Endothelial cell of hepatic sinusoid (primary cell): Measurements from ENCODE around the gene KRTAP2-1.
"Not testable (repeated sequence)": the region's sequence is repeated elsewhere in the genome, so short reads cannot be mapped to it uniquely, and the experiment has no call there.

Source experiments
- in situ Hi-C: cut with HindIII; loops from 2 replicates; pipeline ENCODE4 v1.10.0; 2017; ENCODE audit warnings: low sequenced_read_pairs

Gene KRTAP2-1

DNA sequence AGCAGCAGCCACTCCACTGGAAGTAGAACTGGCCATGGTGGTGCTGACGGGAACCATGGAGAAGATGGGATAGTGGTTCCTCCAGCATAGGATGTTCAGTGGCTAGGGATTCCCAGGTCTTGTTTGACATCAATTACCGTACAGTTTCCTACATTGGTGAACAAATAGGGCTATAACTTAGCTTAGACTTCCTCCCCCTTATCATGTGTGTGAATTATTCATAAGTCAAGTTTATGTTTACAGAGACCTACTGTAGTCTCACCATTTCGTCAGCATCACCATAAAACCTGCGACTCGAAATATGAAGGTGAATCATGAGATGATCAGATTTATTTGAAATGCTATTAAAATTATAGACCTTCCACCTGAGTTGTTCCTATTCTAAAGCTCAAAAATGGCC is 11.6 kb upstream of the KRTAP2-1 start:
- in situ Hi-C loops = no loop called here

DNA sequence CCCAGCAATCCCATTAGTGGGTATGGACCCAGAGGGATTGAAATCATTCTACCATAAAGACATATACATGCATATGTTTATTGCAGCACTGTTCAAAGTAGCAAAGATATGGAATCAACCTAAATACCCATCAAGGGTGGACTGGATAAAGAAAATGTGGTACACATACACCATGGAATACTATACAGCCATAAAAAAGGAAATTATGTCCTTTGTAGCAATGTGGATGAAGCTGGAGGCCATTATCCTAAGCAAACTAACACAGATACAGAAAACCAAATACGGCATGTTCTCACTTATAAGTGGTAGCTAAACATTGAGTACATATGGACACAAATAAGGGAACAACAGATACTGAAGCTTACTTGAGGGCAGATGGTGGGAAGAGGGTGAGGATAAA is 10.4 kb upstream of the KRTAP2-1 start:
- in situ Hi-C loops = no loop called here

- in situ Hi-C loops = not testable (repeated sequence)
These were observed 8.0 kb upstream of the KRTAP2-1 start, which contains the start of gene KRTAP2-2 for GRCh38 chr17:41055130-41055529. Gene KRTAP2-2, minus strand, starts transcription at chr17:41055230. Its CDS starts 19 bp downstream, at chr17:41055211.

DNA sequence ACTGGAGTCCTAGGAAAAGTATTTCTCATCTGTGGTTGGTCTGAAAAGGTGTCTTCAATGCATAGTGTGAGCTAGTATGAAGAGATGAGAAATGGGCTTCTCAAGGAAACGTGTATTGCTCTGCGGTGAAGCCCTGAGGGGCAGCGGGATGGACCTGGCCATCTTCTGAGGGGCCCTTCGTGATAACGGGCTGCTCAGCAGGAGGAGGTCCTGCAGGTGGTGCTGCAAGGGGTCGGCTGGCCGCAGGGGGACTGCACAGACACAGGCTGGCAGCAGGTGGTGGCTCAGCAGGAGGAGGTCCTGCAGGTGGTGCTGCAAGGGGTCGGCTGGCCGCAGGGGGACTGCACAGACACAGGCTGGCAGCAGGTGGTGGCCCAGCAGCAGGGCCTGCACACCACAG is 7.4 kb upstream of the KRTAP2-1 start:
- in situ Hi-C loops = not testable (repeated sequence)

GRCh38 chr17:41054025-41054424 is 6.9 kb upstream of the KRTAP2-1 start:
- in situ Hi-C loops = no loop called here

DNA sequence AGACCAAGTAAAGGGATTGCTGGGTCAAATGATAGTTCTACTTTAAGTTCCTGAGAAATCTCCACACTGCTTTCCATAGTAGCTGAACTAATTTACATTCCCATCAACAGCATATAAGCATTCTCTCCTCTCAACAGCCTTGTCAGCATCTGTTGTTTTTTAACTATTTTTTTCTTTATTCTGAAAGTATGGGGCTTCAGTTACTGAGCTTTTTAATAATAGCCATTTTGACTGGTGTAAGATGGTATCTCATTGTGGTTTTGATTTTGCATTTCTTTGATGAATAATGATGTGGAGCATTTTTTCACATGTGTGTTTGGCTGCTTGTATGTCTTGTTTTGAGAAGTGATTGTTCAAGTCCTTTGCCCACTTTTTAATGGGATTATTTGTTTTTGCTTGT is 5.5 kb upstream of the KRTAP2-1 start:
- in situ Hi-C loops = no loop called here

DNA sequence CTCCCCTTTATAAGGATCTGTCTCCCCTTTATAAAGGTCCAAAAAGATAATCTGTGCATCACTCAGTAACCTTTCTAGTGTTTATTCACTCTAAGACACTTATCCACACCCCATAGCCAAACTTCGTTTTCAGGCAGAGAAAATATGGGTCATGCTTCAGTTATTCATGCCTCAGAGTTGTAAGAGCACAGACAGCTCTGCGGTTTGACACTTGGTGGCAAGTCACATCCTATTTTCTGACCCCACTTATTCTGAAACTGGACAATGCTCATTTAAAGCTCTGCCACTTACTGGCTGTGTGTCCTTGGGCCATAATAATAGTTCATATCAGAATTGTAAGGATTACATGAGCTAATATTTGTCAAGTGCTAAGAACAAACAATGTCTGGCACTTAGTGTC is 2.0 kb upstream of the KRTAP2-1 start:
- in situ Hi-C loops = no loop called here

DNA sequence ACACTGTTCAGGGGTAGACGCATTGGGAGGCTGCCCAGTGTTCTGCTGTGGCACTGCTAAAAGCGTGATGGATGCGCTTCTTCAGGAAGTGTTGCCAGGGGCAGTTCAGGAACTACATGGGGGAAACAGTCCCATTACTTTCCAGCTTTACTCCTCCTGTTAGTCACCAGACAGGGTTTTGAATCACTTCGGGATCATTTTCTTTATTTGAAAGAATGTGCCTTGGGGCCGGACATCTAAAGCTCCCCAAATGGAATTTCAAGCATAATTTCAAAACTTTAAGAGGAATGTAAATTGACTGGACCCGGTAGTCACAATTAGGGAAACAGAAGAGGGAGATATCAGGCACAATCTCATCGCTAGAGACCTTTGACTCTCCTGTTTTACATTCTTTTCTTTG is 1.3 kb upstream of the KRTAP2-1 start:
- in situ Hi-C loops = no loop called here

DNA sequence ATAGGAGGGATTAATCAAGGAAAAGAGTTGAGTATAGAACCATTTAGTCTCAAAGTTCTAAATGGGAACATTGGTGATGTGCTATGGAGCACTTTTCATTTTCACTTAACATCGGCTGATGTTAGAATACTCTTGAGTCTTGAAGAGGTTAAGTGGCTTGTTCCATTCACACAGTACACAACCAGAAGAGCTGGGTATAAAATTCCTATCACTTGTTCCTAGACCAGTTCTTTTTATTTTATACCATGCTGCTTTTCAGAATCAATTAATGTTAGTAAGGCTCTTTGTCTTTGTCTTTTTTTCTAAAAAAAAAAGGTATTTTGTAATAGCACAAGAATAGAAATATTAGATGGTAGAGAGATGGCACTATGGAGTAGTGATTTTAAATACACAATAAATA is 4.2 kb downstream of the KRTAP2-1 start:
- in situ Hi-C loops = no loop called here

- in situ Hi-C loops = not testable (repeated sequence)
These were observed 6.1 kb downstream of the KRTAP2-1 start, which contains the start of gene KRTAP1-1 for GRCh38 chr17:41040783-41041571. Gene KRTAP1-1, minus strand, starts transcription at chr17:41041450. Its CDS starts 53 bp downstream, at chr17:41041397.

DNA sequence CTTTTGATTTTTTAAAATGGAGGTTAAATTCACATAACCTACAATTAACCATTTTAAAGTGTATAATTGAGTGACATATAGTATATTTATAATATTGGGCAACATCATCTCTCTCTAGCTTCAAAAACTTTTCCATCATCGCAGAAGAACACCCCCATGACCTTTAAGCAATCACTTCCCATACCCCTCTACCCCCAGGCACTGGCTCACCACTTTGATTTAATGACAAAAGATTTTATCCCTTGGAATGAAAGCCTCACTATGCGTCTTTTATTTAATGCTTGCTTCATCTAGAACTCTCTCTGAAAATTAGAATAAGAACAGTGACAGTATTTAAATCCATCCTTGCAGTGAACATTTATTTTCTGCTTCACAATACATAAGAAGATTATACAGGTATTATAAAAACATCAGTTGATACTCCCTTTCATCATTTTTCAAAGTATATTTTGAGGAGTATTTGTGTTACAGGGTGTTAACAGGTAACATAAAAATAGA is 9.2 kb downstream of the KRTAP2-1 start:
- in situ Hi-C loops = no loop called here

- in situ Hi-C loops = loop anchor here (5.0 kb wide), 1 partner anchor 37 kb away; the partner anchor contains the start of gene KRTAP3-2
These were observed 12.7 kb downstream of the KRTAP2-1 start, which contains the start of gene KRTAP1-3 for GRCh38 chr17:41034346-41034935. Gene KRTAP1-3, minus strand, starts transcription at chr17:41034874. Its CDS starts 53 bp downstream, at chr17:41034821.

DNA sequence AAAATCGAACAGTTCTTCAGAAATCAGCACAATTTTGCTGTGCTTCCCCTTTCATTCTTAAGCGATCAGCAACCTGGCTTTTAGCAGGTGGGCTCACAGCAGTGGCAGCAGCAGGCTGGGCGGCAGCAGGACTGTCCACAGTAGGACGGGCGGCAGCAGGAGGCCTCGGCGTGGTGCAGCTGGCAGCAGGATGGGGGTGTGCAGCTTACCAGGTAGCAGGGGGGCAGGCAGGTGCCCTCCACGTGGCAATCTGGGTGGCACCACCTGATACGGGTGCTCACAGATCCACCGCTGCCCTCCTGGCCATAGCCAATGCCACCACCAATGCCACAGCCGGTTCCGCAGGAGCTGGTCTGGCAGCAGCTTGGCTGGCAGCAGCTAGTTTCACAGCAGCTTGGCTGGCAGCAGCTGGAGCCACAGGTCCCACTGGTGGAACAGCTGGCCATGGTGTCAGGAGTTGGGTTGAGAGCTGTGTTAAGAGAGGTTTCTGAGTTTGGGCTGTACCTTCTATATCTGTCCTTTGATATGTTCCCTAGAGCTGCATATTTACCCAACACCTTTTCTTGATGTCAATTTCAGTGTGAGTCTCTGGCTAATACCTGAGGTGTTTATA is 17.4 kb downstream of the KRTAP2-1 start, which contains the start of gene KRTAP1-4:
Gene KRTAP1-4 (minus strand): TSS at position 563 of the 613 bp plus-strand sequence. CDS start 117 bp downstream, at position 446.
- in situ Hi-C loops = loop anchor here (5.0 kb wide), 1 partner anchor 32 kb away; the partner anchor contains the start of gene KRTAP3-2

DNA sequence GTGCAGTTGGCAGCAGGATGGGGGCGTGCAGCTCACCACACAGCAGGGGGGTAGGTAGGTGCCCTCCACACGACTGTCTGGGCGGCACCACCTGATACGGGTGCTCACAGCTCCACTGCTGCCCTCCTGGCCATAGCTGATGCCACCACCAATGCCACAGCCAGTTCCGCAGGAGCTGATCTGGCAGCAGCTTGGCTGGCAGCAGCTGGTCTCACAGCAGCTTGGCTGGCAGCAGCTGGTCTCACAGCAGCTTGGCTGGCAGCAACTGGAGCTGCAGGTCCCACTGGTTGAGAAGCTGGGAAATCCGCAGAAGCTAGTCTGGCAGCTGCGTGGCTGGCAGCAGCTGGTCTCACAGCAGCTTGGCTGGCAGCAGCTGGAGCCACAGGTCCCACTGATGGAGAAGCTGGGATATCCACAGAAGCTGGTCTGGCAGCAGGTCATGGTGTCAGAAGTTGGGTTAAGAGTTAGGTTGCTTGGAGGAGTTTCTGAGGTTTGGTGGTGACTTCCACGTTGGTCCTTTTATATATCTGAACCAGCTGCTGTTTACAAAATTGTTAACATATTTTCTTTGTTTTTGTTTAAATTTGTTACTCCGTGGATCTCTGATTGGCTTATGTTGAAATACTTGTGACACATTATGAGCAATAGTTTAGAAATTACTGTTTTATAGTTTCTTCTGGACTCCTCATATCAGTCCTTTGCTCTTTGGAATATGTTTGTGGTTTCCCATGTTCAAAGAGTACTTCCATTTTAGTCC is 20.2 kb downstream of the KRTAP2-1 start, which contains the start of gene KRTAP1-5:
Gene KRTAP1-5 (minus strand): TSS at position 494 of the 757 bp plus-strand sequence. CDS start 53 bp downstream, at position 441.
- in situ Hi-C loops = no loop called here

DNA sequence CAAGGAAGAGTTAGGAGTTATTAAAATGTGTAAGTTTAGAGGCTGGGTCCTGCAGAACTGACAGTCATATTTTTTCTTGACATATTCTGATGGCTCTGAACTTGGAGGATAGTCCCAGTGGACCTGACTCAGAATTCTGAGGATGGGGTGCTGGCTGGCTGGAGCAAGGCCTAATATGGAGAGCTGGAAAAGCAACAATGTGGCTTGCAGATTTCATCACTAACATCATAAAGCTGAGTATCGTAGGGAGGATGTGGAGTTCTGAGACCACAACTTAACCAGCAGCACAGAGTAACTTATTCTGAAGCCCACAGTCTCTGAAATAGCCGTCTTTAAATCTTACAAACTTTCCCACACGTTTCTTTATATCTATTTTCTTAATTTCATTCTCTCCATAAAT is 22.4 kb downstream of the KRTAP2-1 start:
- in situ Hi-C loops = no loop called here

- in situ Hi-C loops = no loop called here
These were observed 26.8 kb downstream of the KRTAP2-1 start for GRCh38 chr17:41020336-41020735.

- in situ Hi-C loops = loop anchor here (10.0 kb wide), 1 partner anchor 195 kb away; no protein-coding TSS in a partner anchor
These were observed 27.7 kb downstream of the KRTAP2-1 start for GRCh38 chr17:41019415-41019814.

- in situ Hi-C loops = loop anchor here (10.0 kb wide), 1 partner anchor 196 kb away; no protein-coding TSS in a partner anchor
These were observed 28.6 kb downstream of the KRTAP2-1 start for GRCh38 chr17:41018541-41018940.

GRCh38 chr17:41016578-41017215 is 30.4 kb downstream of the KRTAP2-1 start:
- in situ Hi-C loops = loop anchor here (10.0 kb wide), 1 partner anchor 198 kb away; no protein-coding TSS in a partner anchor
